ENCODE results near the gene HERPUD2. TPM values are rescaled to one million over a fixed set of nuclear protein-coding genes. Genes with fewer than 3 reads are reported as not detected.
"Not testable (repeated sequence)": the region's sequence is repeated elsewhere in the genome, so short reads cannot be mapped to it uniquely, and the experiment has no call there.

HERPUD2 gene
- total and polyA plus RNA-seq, 2 donors (not counting 1 experiment from before 2014, with no cell fraction given) = 32.5 to 49.4 TPM

GRCh38 chr7:35593899-35594298, 101.0 kb downstream of the HERPUD2 start:
- H3K4me3 ChIP-seq (replicated peaks in 1 of 4; ENCODE audit: control extremely low read depth in 1 of 4, insufficient read depth in 1 of 4, low read depth in 3 of 4, low read length in 4 of 4) = no peak overlapping the region
- H4K20me1 ChIP-seq (ENCODE audit: control insufficient read depth, extremely low read depth, insufficient read depth, low read length) = no peaks in the 10 kb centered on the region
- no peaks in the 10 kb centered on the region for H3K4me1 ChIP-seq (ENCODE audit: control insufficient read depth, extremely low read depth, insufficient read depth, low read length)
- H3K79me2 ChIP-seq (ENCODE audit: control insufficient read depth, insufficient read depth, low read length) = no peaks in the 10 kb centered on the region
- H3K9ac ChIP-seq (ENCODE audit: insufficient read depth, low read length) = no peak overlapping the region
- H3K4me2 ChIP-seq (ENCODE audit: extremely low read depth, insufficient read depth, low read length) = no peak overlapping the region
- TF ChIP-seq EZH2 (IDR thresholded peaks at IDR 0.05; ENCODE audit: low read length, missing control alignments) = no peak
- peak in 1 of 2 donors; percentile 30 for TF ChIP-seq CTCF (conservative IDR thresholded peaks at IDR 0.05 in 1 of 2, IDR thresholded peaks at IDR 0.05 in 1 of 2; ENCODE audit: low read depth in 1 of 2, low read length in 2 of 2)
- no peaks in the 10 kb centered on the region for H3K36me3 ChIP-seq (ENCODE audit: control insufficient read depth, insufficient read depth, low read length)
- no peak overlapping the region for H2AFZ ChIP-seq (ENCODE audit: low read length)
- H3K9me3 ChIP-seq (ENCODE audit: control insufficient read depth, insufficient read depth, low read depth, low read length) = no peaks in the 10 kb centered on the region
- H3K27me3 ChIP-seq (ENCODE audit: control insufficient read depth, insufficient read depth, low read length) = no peaks in the 10 kb centered on the region
- no peak for DNase-seq (ENCODE audit: low read depth in 2 of 2)
- H3K27ac ChIP-seq (ENCODE audit: insufficient read depth, low read length) = no peak overlapping the region

GRCh38 chr7:35588647-35589046, 106.3 kb downstream of the HERPUD2 start:
- no peaks in the 10 kb centered on the region for H3K79me2 ChIP-seq (ENCODE audit: control insufficient read depth, insufficient read depth, low read length)
- no peaks in the 10 kb centered on the region for H3K4me1 ChIP-seq (ENCODE audit: control insufficient read depth, extremely low read depth, insufficient read depth, low read length)
- DNase-seq (ENCODE audit: low read depth in 2 of 2) = no peak
- no peaks in the 10 kb centered on the region for H3K27me3 ChIP-seq (ENCODE audit: control insufficient read depth, insufficient read depth, low read length)
- H3K36me3 ChIP-seq (ENCODE audit: control insufficient read depth, insufficient read depth, low read length) = no peaks in the 10 kb centered on the region
- no peak overlapping the region for H3K4me2 ChIP-seq (ENCODE audit: extremely low read depth, insufficient read depth, low read length)
- no peaks in the 10 kb centered on the region for H4K20me1 ChIP-seq (ENCODE audit: control insufficient read depth, extremely low read depth, insufficient read depth, low read length)
- no peak overlapping the region for H3K9ac ChIP-seq (ENCODE audit: insufficient read depth, low read length)
- no peak overlapping the region for H3K4me3 ChIP-seq (replicated peaks in 1 of 4; ENCODE audit: control extremely low read depth in 1 of 4, insufficient read depth in 1 of 4, low read depth in 3 of 4, low read length in 4 of 4)
- H3K27ac ChIP-seq (ENCODE audit: insufficient read depth, low read length) = no peak overlapping the region
- TF ChIP-seq EZH2 (IDR thresholded peaks at IDR 0.05; ENCODE audit: low read length, missing control alignments) = no peak
- no peak overlapping the region for H2AFZ ChIP-seq (ENCODE audit: low read length)
- no peaks in the 10 kb centered on the region for H3K9me3 ChIP-seq (ENCODE audit: control insufficient read depth, insufficient read depth, low read depth, low read length)

GRCh38 chr7:35584990-35585389, 109.9 kb downstream of the HERPUD2 start:
- Histone ChIP-seq H3K4me1 (ENCODE audit: control insufficient read depth, extremely low read depth, insufficient read depth, low read length) (no peaks in the 10 kb centered on the region), H3K4me2 (ENCODE audit: extremely low read depth, insufficient read depth, low read length) (no peak overlapping the region), H3K4me3 (replicated peaks in 1 of 4; ENCODE audit: control extremely low read depth in 1 of 4, insufficient read depth in 1 of 4, low read depth in 3 of 4, low read length in 4 of 4) (no peak overlapping the region), H3K79me2 (ENCODE audit: control insufficient read depth, insufficient read depth, low read length) (no peaks in the 10 kb centered on the region), H3K9me3 (ENCODE audit: control insufficient read depth, insufficient read depth, low read depth, low read length) (no peaks in the 10 kb centered on the region), H3K9ac (ENCODE audit: insufficient read depth, low read length) (no peak overlapping the region), H4K20me1 (ENCODE audit: control insufficient read depth, extremely low read depth, insufficient read depth, low read length) (no peaks in the 10 kb centered on the region), H2AFZ (ENCODE audit: low read length) (no peak overlapping the region), H3K36me3 (ENCODE audit: control insufficient read depth, insufficient read depth, low read length) (no peaks in the 10 kb centered on the region), H3K27me3 (ENCODE audit: control insufficient read depth, insufficient read depth, low read length) (no peaks in the 10 kb centered on the region), H3K27ac (ENCODE audit: insufficient read depth, low read length) (no peak overlapping the region)
- TF ChIP-seq EZH2 (IDR thresholded peaks at IDR 0.05; ENCODE audit: low read length, missing control alignments) (no peak), CTCF (conservative IDR thresholded peaks at IDR 0.05 in 1 of 2, IDR thresholded peaks at IDR 0.05 in 1 of 2; ENCODE audit: low read depth in 1 of 2, low read length in 2 of 2) (no peak)
- no peak for DNase-seq (ENCODE audit: low read depth in 2 of 2)

- not testable (repeated sequence) for H4K20me1 ChIP-seq (ENCODE audit: control insufficient read depth, extremely low read depth, insufficient read depth, low read length); H3K9me3 ChIP-seq (ENCODE audit: control insufficient read depth, insufficient read depth, low read depth, low read length); H2AFZ ChIP-seq (ENCODE audit: low read length); H3K9ac ChIP-seq (ENCODE audit: insufficient read depth, low read length); H3K27ac ChIP-seq (ENCODE audit: insufficient read depth, low read length); H3K27me3 ChIP-seq (ENCODE audit: control insufficient read depth, insufficient read depth, low read length); H3K4me3 ChIP-seq (replicated peaks in 1 of 4; ENCODE audit: control extremely low read depth in 1 of 4, insufficient read depth in 1 of 4, low read depth in 3 of 4, low read length in 4 of 4); DNase-seq (ENCODE audit: low read depth in 2 of 2); H3K4me1 ChIP-seq (ENCODE audit: control insufficient read depth, extremely low read depth, insufficient read depth, low read length); H3K4me2 ChIP-seq (ENCODE audit: extremely low read depth, insufficient read depth, low read length); H3K79me2 ChIP-seq (ENCODE audit: control insufficient read depth, insufficient read depth, low read length); H3K36me3 ChIP-seq (ENCODE audit: control insufficient read depth, insufficient read depth, low read length)
These were observed 110.4 kb downstream of the HERPUD2 start for GRCh38 chr7:35584533-35584932.

Other genes with a start within 250 kb of the HERPUD2 start
- gene SEPTIN7, start 105.9 kb upstream of the HERPUD2 start, total RNA-seq = 144 and 181 TPM in 2 replicates
- gene SEPTIN7, start 105.9 kb upstream of the HERPUD2 start, polyA plus RNA-seq = 374 and 576 TPM in 2 replicates